ENCODE data around the gene GALT.

DNA sequence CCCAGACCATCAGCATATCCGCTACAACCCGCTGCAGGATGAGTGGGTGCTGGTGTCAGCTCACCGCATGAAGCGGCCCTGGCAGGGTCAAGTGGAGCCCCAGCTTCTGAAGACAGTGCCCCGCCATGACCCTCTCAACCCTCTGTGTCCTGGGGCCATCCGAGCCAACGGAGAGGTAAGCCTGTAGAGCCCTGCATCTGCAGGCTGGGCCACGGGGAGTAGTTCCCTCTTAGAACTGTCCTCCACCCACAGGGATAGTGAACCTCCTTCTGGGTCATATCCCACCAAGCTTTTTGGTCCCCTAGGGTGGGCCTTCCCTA, 569 bp downstream of the GALT start:
- TF ChIP-seq, protein P1, sequence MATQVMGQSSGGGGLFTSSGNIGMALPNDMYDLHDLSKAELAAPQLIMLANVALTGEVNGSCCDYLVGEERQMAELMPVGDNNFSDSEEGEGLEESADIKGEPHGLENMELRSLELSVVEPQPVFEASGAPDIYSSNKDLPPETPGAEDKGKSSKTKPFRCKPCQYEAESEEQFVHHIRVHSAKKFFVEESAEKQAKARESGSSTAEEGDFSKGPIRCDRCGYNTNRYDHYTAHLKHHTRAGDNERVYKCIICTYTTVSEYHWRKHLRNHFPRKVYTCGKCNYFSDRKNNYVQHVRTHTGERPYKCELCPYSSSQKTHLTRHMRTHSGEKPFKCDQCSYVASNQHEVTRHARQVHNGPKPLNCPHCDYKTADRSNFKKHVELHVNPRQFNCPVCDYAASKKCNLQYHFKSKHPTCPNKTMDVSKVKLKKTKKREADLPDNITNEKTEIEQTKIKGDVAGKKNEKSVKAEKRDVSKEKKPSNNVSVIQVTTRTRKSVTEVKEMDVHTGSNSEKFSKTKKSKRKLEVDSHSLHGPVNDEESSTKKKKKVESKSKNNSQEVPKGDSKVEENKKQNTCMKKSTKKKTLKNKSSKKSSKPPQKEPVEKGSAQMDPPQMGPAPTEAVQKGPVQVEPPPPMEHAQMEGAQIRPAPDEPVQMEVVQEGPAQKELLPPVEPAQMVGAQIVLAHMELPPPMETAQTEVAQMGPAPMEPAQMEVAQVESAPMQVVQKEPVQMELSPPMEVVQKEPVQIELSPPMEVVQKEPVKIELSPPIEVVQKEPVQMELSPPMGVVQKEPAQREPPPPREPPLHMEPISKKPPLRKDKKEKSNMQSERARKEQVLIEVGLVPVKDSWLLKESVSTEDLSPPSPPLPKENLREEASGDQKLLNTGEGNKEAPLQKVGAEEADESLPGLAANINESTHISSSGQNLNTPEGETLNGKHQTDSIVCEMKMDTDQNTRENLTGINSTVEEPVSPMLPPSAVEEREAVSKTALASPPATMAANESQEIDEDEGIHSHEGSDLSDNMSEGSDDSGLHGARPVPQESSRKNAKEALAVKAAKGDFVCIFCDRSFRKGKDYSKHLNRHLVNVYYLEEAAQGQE (IDR thresholded peaks at IDR 0.05) = no peak
- TF ChIP-seq, protein P2, sequence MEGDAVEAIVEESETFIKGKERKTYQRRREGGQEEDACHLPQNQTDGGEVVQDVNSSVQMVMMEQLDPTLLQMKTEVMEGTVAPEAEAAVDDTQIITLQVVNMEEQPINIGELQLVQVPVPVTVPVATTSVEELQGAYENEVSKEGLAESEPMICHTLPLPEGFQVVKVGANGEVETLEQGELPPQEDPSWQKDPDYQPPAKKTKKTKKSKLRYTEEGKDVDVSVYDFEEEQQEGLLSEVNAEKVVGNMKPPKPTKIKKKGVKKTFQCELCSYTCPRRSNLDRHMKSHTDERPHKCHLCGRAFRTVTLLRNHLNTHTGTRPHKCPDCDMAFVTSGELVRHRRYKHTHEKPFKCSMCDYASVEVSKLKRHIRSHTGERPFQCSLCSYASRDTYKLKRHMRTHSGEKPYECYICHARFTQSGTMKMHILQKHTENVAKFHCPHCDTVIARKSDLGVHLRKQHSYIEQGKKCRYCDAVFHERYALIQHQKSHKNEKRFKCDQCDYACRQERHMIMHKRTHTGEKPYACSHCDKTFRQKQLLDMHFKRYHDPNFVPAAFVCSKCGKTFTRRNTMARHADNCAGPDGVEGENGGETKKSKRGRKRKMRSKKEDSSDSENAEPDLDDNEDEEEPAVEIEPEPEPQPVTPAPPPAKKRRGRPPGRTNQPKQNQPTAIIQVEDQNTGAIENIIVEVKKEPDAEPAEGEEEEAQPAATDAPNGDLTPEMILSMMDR (IDR thresholded peaks at IDR 0.05; ENCODE audit: low read depth, low read length, missing input control) = no peak
- TF ChIP-seq JUND (IDR thresholded peaks at IDR 0.05) (no peak), TAF1 (conservative IDR thresholded peaks at IDR 0.05) (no peak)

All from liver (tissue), 3 donors.